GM12878 (cell line): Measurements from ENCODE around the gene IRF4. TPM values are rescaled to one million over a fixed set of nuclear protein-coding genes. Genes with fewer than 3 reads are reported as not detected.
A peak's percentile ranks its signal among the peaks of the same experiment; 100 is the strongest.

Experiments used
- ATAC-seq: fragments of 200-7000 bp; cut with Tn5 transposase; 3 replicates; pipeline ENCODE4 v1.9.1; 2020; ENCODE audit warnings: mild to moderate bottlenecking, moderate library complexity
- BruUV-seq: library from RNA; stranded (reverse); fragments of 400-500 nt; replicated peaks from 2 replicates; lab custom pipeline; 2021; lab: Mats Ljungman, UMichigan
- CTCF ChIA-PET: fragments of 300-600 bp; sonication (Branson Sonifier 250); formaldehyde crosslinking; extraction: SDS; loops from one replicate; lab custom pipeline; 2021; ENCODE audit warnings: inconsistent platforms; lab: Yijun Ruan, JAX
- POLR2A ChIA-PET: fragments of 350-600 bp; formaldehyde crosslinking; extraction: SDS; loops from one replicate; lab custom pipeline; 2021; ENCODE audit warnings: inconsistent platforms; lab: Charles Lee
- RAD21 ChIA-PET: fragments of 300-600 bp; sonication (Branson Sonifier 250); formaldehyde crosslinking; loops from one replicate; lab custom pipeline; 2023; ENCODE audit warnings: antibody characterized with exemption; ENCODE audit not compliant: unreplicated experiment; lab: Charles Lee
- SMC1A ChIA-PET: fragments of 300-600 bp; sonication (Branson Sonifier 250); formaldehyde crosslinking; loops from one replicate; lab custom pipeline; 2023; ENCODE audit not compliant: unreplicated experiment, uncharacterized antibody; lab: Charles Lee
- DNase-seq: peaks from one replicate; pipeline ENCODE4 v3.0.0-alpha.2; 2011; ENCODE audit warnings: low read depth, low spot score
- FAIRE-seq: peaks from 3 replicates; lab custom pipeline; 2011; peaks lifted over from hg19 to GRCh38; lab: Jason Lieb, UNC
- H2AFZ ChIP-seq: 2 replicates; pipeline ENCODE4 v1.6.0; 2011; ENCODE audit warnings: low read depth, low read length, control low read depth; ENCODE audit not compliant: control insufficient read depth
- H3K27ac ChIP-seq: 2 replicates; pipeline ENCODE4 v1.5.1; 2011; ENCODE audit warnings: control low read depth; ENCODE audit not compliant: control insufficient read depth, insufficient read depth
- H3K27me3 ChIP-seq, 2 experiments: replicated peaks in 1 of 2; 2 replicates each; pipeline versions ENCODE4 v1.6.0 to v1.6.1; 2011; ENCODE audit warnings: low read length in 1 of 2; ENCODE audit not compliant: control insufficient read depth in 2 of 2, insufficient read depth in 2 of 2
- H3K36me3 ChIP-seq, 2 experiments: 2 replicates each; pipeline ENCODE4 v1.5.1; 2011; ENCODE audit warnings: low read length in 1 of 2; ENCODE audit not compliant: control insufficient read depth in 2 of 2, insufficient read depth in 2 of 2
- H3K4me1 ChIP-seq: 2 replicates; pipeline ENCODE4 v1.6.1; 2011; ENCODE audit warnings: mild to moderate bottlenecking, low read length, moderate library complexity, mixed read lengths; ENCODE audit not compliant: control insufficient read depth, insufficient read depth
- H3K4me2 ChIP-seq: 2 replicates; pipeline ENCODE4 v1.6.0; 2011; ENCODE audit warnings: control low read depth; ENCODE audit not compliant: control insufficient read depth, insufficient read depth
- H3K4me3 ChIP-seq: fragments of 200-600 bp; sonication (generic); 2 replicates; pipeline ENCODE4 v1.5.1; 2016
- H3K79me2 ChIP-seq: 2 replicates; pipeline ENCODE4 v1.6.0; 2011; ENCODE audit warnings: low read length; ENCODE audit not compliant: control insufficient read depth, insufficient read depth
- H3K9ac ChIP-seq: 2 replicates; pipeline ENCODE4 v1.8.0; 2011; ENCODE audit warnings: low read length, control low read depth, mixed read lengths; ENCODE audit not compliant: control insufficient read depth, insufficient read depth
- H3K9me3 ChIP-seq: replicated peaks from 3 replicates; pipeline ENCODE4 v1.5.1; 2011; ENCODE audit warnings: mild to moderate bottlenecking, low read length; ENCODE audit not compliant: control insufficient read depth, insufficient read depth
- H4K20me1 ChIP-seq: 2 replicates; pipeline ENCODE4 v1.6.0; 2011; ENCODE audit not compliant: control insufficient read depth, insufficient read depth
- CREM ChIP-seq: IDR thresholded peaks from 2 replicates; pipeline ENCODE4 v1.6.1; 2014; ENCODE audit warnings: antibody characterized with exemption, low read depth
- IKZF2 ChIP-seq, 2 experiments: fragments of 450-650 bp; IDR thresholded peaks; 2 replicates each; pipeline ENCODE4 v1.6.1; 2017; ENCODE audit warnings: mild to moderate bottlenecking in 2 of 2, moderate library complexity in 2 of 2
- KAT2A ChIP-seq: conservative IDR thresholded peaks from 2 replicates; pipeline ENCODE4 v1.6.1; 2011; ENCODE audit warnings: low read depth, low read length; ENCODE audit not compliant: control insufficient read depth
- LARP7 ChIP-seq: fragments of 450-650 bp; IDR thresholded peaks from 2 replicates; pipeline ENCODE4 v1.6.1; 2017; ENCODE audit warnings: mild to moderate bottlenecking
- RB1 ChIP-seq: fragments of 450-650 bp; formaldehyde crosslinking; IDR thresholded peaks from 2 replicates; pipeline ENCODE4 v1.6.1; 2017; ENCODE audit warnings: mild to moderate bottlenecking, borderline replicate concordance
- WGBS: methylation state at CpG from one replicate; pipeline ENCODE4 v1.1.6; 2016; ENCODE audit warnings: low lambda C conversion rate; ENCODE audit not compliant: insufficient replicate concordance, insufficient coverage; ENCODE audit errors: missing lambda C conversion rate; 5-methylcytosine and 5-hydroxymethylcytosine counted together
- in situ Hi-C: fragments of 300-500 bp; cut with MboI; formaldehyde crosslinking; loops from 9 replicates; pipeline ENCODE4 v1.14.3; 2018; ENCODE audit warnings: mixed read lengths
- intact Hi-C: fragments of 100-400 bp; cut with micrococcal nuclease; formaldehyde crosslinking; loops from one replicate; pipeline ENCODE4 v1.14.2; 2022; ENCODE audit not compliant: unreplicated experiment
- polyA plus RNA-seq, 11 experiments: library from polyadenylated mRNA; depleted of rRNA in 4 of 11; unstranded in 6 of 11; stranded (reverse) in 5 of 11; fragments of >200 nt; fragmentation: Nextera tagmentation in 4 of 11; fragmentation: Illumina TruSeq in 1 of 11; extraction: Ambion mirVana in 4 of 11; extraction: Trizol in 1 of 11; gene quantifications; 1 replicate in 1 of 11; 2 replicates in 10 of 11; pipeline versions ENCODE4 v1.2.1 to v1.2.3, GENCODE V29; 2011 to 2016; ENCODE audit warnings: inconsistent platforms in 2 of 11, missing spikeins in 2 of 11, low read depth in 1 of 11
- total RNA-seq, 4 experiments: library from RNA; depleted of rRNA in 3 of 4; stranded (reverse); fragments of >200 nt in 3 of 4; fragmentation: Illumina TruSeq in 1 of 4; extraction: Trizol in 1 of 4; gene quantifications; 2 replicates each; pipeline versions ENCODE4 v1.2.1 to v1.2.3, GENCODE V29; 2013 to 2021
- TF ChIP-seq, protein P1 (sequence below): fragments of 450-650 bp; IDR thresholded peaks from 2 replicates; pipeline ENCODE4 v1.6.1; 2016; ENCODE audit warnings: mild to moderate bottlenecking
- TF ChIP-seq, protein P2 (sequence below): fragments of 450-650 bp; IDR thresholded peaks from 2 replicates; pipeline ENCODE4 v1.6.1; 2016; ENCODE audit warnings: mild to moderate bottlenecking, moderate library complexity, borderline replicate concordance

Gene IRF4
- total and polyA plus RNA-seq, 10 of the 15 experiments (the other 5 are each of a cell fraction or from before 2014, with no cell fraction given): 50.0 to 495 (median 257) TPM

DNA sequence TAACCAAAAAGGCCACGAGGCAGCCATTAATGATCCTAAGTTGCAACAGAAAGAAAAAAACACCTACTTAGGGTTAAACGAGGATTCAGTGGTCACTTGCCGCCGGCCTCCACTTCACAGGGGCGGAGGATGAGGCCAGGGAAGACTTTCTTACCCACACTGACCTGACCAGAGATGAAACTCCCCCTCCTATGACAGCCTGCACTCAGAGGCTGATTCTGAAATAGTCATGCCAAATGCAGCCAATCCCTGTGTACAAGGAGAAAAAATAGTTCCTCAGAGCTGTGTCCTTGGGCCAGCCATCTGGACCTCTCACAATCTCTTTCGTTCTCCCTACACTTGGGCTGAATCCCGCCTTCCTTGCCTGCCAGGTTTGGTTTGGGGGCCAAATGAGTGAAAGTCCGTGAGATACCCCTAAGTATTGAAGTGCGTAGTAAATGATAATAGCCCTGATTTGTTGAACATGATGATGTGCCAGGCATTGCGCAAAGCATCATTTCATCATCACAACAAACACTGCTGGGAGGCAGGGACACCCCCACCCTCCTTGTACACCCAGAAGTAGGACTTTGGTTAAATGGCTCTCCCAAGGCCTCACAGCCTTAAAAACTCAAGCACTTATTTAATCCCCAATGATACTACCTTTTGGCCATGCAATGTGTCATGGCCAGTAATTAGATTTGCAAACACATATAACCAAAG is 3.2 kb upstream of the IRF4 start (continued):
- no peak for TF ChIP-seq RB1

DNA sequence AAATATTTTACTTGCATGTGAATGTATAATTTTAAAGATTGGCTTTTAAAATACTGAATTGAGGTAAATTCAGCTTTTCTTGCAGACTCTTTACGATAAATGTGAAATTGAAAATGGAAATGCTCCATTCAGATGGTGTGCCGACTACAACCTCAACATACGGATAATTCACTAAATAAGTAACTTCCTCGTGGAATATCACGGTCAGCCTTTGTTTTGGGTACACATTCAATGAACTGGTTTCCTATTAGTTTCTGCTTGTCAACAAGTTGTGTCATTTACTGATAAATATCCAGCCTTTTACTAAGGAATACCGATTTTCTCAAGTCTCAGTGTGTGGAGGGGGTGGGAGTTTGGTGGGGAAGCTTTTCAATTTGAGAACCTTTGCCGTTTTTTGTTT is 2.4 kb upstream of the IRF4 start:
- in situ Hi-C loops (no loop called here), intact Hi-C loops (no loop called here)
- Histone ChIP-seq H3K36me3 (peaks cover 0 to 5% of the 10 kb centered on the region in 2 experiments; a peak in 3 of 4 replicates), H2AFZ (peak overlapping the region; percentile 13), H3K9ac (peak overlapping the region; percentile 87), H3K9me3 (no peaks in the 10 kb centered on the region), H3K79me2 (peaks cover 52% of the 10 kb centered on the region), H3K27ac (peak overlapping the region; percentile 97), H3K4me2 (peak overlapping the region; percentile 91), H3K4me1 (peaks cover 23% of the 10 kb centered on the region), H4K20me1 (peaks cover 5% of the 10 kb centered on the region), H3K27me3 (no peaks in the 10 kb centered on the region), H3K4me3 (peak overlapping the region; percentile 78)
- POLR2A ChIA-PET: interaction anchor here (0.9 to 2.3 kb wide), 9 partner anchors 10 to 204 kb away, joined by 3 to 14 read pairs (median 4); no protein-coding TSS in a partner anchor
- SMC1A ChIA-PET: interaction anchor here (0.8 to 13.5 kb wide), 21 partner anchors 9 to 200 kb away, joined by 3 to 185 read pairs (median 7); no protein-coding TSS in a partner anchor
- CTCF ChIA-PET: interaction anchor here (0.5 to 3.4 kb wide), 17 partner anchors 10 to 271 kb away, joined by 3 to 15 read pairs (median 3); no protein-coding TSS in a partner anchor
- RAD21 ChIA-PET: interaction anchor here (0.7 to 9.4 kb wide), 17 partner anchors 13 to 238 kb away, joined by 3 to 95 read pairs (median 13); partner anchors contain the start of gene DUSP22
- ATAC-seq (no peak), FAIRE-seq (no peak), DNase-seq (no peak)
- WGBS: 47% methylated on average over 7 of the region's 7 CpGs
- BruUV-seq: no TSS peak
- TF ChIP-seq IKZF2 (IDR thresholded peaks at IDR 0.05) (peak in 1 of 2 experiments; percentile 36; a peak in 2 of 4 replicates), LARP7 (no peak), KAT2A (no peak), CREM (no peak)
- TF ChIP-seq, protein P1, sequence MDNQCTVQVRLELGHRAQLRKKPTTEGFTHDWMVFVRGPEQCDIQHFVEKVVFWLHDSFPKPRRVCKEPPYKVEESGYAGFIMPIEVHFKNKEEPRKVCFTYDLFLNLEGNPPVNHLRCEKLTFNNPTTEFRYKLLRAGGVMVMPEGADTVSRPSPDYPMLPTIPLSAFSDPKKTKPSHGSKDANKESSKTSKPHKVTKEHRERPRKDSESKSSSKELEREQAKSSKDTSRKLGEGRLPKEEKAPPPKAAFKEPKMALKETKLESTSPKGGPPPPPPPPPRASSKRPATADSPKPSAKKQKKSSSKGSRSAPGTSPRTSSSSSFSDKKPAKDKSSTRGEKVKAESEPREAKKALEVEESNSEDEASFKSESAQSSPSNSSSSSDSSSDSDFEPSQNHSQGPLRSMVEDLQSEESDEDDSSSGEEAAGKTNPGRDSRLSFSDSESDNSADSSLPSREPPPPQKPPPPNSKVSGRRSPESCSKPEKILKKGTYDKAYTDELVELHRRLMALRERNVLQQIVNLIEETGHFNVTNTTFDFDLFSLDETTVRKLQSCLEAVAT: peak; percentile 84
- TF ChIP-seq, protein P2, sequence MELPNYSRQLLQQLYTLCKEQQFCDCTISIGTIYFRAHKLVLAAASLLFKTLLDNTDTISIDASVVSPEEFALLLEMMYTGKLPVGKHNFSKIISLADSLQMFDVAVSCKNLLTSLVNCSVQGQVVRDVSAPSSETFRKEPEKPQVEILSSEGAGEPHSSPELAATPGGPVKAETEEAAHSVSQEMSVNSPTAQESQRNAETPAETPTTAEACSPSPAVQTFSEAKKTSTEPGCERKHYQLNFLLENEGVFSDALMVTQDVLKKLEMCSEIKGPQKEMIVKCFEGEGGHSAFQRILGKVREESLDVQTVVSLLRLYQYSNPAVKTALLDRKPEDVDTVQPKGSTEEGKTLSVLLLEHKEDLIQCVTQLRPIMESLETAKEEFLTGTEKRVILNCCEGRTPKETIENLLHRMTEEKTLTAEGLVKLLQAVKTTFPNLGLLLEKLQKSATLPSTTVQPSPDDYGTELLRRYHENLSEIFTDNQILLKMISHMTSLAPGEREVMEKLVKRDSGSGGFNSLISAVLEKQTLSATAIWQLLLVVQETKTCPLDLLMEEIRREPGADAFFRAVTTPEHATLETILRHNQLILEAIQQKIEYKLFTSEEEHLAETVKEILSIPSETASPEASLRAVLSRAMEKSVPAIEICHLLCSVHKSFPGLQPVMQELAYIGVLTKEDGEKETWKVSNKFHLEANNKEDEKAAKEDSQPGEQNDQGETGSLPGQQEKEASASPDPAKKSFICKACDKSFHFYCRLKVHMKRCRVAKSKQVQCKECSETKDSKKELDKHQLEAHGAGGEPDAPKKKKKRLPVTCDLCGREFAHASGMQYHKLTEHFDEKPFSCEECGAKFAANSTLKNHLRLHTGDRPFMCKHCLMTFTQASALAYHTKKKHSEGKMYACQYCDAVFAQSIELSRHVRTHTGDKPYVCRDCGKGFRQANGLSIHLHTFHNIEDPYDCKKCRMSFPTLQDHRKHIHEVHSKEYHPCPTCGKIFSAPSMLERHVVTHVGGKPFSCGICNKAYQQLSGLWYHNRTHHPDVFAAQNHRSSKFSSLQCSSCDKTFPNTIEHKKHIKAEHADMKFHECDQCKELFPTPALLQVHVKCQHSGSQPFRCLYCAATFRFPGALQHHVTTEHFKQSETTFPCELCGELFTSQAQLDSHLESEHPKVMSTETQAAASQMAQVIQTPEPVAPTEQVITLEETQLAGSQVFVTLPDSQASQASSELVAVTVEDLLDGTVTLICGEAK: peak; percentile 58
